GM18508 (cell line): ENCODE measurements around the gene GPR15LG.
"Not testable (repeated sequence)": the region's sequence is repeated elsewhere in the genome, so short reads cannot be mapped to it uniquely, and the experiment has no call there.

ENCODE experiments used
- ATAC-seq: cut with Tn5 transposase; IDR thresholded peaks from one replicate; pipeline ENCODE4 v1.9.1; 2021; ENCODE audit warnings: moderate number of reproducible peaks; ENCODE audit not compliant: insufficient read depth, unreplicated experiment

Gene GPR15LG

DNA sequence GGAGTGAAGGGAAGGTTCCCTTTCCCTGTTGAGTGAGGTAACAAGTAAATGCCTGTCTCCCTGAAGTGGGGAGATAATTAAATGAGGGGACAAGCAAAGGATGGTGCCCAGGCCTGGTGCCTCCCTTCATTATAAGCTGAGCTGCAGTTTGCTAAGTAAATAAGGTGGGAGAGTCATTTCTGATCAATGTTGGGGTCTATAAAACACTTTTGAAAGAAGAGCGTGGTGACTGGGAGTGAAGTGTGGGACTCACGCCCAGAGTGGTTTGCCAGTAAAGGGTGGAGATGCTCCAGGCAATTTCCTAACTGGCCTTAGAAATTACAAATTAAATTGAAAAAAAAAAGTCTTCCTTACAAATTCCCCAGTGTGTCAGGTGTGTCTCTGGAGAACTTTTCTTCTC lies 9.6 kb upstream of the GPR15LG start:
- ATAC-seq = no peak

DNA sequence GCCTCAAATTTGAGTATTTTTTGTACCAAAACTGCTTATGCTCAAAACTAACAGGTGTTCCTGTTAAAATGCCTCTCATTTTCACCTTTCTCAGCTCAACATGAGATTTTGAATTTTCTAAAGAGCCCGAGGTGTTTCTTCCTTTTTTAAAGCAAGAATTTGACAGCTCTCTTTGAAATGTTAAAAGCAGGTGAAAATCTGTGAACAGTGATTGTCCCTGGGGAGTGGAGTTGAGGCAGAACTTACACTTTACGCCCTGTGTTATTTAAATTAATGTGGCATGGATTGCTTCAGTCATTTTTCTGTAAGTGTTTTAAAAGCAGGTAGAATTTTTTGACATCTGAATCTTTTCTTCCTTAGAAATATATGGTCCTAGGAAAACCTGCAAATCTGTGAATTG lies 9.2 kb upstream of the GPR15LG start:
- no peak for ATAC-seq

DNA sequence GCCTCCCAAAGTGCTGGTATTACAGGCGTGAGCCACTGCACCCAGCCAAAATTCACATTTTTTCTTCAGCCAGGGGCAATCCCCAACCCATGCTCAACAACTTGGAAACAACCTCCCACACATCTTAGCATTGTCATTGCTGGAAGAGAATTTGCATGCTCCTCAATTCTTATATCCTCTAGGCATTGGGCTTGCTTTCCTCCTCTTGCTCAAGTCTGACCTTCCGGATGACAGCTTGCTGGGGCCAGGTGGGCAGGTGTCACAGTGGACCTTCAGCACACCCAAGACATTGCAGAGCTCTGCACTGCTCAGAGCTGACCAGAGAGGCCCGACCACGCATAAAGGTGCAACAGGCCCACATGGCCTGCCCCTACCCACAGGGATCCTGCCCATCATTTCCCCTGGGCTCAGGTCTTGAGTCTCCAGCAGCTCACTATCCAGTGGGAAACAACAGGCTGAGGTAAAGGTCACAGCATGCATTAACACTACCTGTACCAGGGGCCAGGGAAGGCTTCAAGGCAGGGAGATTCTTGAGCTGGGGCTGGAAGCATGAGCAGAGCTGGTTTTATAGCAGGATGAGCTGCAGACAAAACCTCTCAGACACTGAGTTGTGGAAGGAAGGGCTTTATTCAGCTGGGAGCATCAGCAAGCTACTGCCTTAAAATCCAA lies 6.8 kb upstream of the GPR15LG start:
- ATAC-seq = peak; percentile 34

DNA sequence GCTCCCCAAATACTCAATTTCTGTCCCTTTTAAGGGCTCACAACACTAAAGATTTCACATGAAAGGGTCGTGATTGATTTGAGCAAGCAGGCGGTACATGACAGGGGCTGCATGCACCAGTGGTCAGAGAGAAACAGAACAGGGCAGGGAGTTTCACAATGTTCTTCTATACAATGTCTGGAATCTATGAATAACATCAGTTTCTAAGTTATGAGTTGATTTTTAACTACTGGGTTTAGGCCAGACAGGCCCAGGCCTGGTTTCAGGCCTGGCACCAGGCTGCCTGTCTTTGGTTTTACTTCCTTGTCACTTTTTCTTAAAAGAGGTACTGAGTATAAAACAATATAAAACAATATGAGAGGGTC lies 6.3 kb upstream of the GPR15LG start:
- not testable (repeated sequence) for ATAC-seq

DNA sequence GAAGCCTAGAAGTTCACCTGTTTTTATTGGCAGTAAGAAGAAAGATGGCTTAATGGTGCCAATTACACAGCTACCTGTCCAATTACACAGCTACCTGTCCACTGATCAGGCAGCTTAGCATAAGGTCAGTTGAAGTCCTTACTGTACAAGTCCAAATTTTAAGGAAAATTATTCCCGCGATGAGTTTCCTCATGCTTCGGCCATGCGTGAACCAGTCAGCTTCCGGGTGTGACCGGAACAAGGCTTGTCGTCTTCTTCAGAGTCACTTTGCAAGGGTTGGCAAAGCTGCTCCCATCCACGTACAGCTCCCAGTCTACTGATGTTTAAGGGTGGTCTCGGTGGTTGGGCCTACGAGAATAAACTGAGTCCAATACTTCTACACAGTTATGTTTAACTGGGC lies 5.2 kb upstream of the GPR15LG start:
- ATAC-seq = not testable (repeated sequence)

DNA sequence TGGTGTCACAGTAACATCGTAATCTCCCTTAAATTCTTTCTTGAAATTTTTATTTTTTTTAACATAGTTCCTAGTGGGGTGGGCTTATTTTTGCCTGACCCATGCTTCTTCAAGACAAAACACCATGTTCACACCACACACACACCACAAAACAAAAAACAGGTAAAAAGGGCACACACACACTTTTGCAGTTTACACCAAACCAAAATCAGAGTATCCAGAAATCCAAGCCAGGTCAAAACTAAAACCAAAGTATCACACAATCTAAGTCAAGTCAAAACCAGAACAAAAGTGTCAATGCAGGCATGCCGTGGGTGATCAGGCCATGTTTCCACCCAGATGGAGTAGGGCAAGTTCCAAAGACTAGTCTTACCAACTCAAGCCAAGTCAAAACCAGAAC lies 2.4 kb upstream of the GPR15LG start:
- ATAC-seq = not testable (repeated sequence)

DNA sequence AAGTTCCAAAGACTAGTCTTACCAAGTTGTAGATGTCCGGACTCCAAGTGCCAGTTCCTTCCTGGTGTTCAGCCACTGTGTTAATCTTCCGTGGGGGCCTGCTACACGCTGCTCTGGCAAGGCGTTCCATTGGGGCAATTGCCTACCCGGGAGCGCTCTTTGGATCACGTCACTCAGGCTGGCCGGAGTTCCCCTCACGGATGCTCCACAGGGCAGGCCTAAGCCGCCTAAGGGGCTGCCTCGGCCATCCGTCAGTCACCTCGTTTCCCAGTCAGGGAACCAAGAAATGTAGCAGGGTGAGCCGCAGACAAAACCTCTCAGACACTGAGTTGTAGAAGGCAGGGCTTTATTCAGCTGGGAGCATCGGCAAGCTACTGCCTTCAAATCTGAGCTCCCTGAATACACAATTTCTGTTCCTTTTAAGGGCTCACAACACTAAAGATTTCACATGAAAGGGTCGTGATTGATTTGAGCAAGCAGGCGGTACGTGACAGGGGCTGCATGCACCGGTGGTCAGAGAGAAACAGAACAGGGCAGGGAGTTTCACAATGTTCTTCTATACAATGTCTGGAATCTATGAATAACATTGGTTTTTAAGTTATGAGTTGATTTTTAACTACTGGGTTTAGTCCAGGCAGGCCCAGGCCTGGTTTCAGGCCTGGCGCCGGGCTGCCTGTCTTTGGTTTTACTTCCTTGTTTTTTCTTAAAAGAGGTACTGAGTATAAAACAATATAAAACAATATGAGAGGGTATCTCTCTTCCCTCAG lies 1.7 kb upstream of the GPR15LG start:
- ATAC-seq = peak; percentile 22

DNA sequence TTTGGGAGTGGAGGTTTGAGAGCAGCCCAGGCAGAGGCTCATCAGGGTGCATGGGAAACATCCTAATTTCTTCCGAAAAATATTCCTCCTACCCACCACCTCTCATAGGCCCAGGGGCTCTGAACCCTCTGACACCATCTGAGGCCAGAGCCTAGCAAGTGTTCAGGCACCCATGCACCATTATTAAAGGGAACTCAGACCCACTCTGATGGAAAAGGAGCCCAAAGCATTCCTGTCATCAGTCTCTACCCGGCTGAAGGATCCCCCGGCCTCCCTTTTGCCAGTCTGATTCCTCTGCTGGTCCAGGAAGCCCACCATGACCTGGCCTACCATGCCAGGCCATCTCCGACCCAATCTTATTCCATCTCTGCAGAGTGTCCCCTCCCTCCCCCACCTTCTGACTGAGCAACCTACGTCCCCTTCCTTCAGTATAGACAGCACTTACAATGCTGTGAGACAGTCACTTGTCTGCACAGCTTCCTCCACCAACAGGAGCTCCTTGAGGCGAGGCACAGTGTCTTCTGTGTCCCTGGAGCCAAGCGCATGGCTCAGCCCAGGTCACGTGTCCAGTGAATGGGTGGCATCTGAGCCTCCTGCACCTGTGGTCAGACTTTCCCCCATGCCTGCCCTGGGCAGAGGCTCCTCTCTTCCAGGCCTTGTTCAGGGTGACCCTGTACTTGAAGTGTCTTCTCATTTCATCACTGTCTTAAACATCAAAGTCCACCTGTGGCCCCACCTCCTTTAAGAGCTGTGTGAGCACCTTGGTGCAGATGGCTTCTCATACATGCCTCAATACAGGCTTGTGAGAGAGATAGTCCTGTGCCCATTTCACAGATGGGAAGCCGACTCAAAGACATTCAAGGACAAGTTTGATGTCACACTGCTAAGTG lies 889 bp upstream of the GPR15LG start:
- peak; percentile 37 for ATAC-seq

DNA sequence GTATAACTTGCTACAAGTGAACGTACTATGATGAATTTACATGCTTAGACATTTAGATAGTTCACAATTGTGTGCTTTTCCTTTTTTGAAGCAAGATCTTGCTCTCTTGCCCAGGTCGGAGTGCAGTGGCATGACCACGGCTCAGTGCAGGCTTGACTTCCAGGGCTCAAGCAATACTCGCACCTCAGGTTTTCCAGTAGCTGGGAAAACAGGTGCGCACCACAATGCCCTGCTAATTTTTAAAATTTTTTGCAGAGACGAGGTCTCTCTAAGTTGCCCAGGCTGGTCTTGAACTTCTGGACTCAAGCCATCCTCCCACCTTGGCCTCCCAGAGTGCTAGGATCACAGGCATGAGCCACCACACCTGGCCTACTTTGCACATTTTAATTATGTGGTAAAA lies 1.8 kb downstream of the GPR15LG start:
- no peak for ATAC-seq

DNA sequence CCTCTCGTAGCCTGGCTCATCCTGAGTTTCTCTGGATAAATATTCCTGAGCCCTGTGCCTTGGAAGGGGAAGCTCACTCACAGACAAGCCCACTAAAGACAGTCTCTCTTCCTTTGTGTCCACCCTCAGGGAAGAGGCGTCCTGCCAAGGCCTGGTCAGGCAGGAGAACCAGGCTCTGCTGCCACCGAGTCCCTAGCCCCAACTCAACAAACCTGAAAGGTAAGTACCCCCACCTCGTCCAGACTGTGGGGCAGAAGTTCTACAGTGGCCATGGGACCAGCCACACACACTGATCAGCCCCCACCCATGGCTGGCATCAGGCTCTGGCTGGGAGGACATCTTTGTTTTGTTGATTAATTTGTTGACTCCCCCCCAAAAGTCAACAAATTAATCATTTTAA lies 2.8 kb downstream of the GPR15LG start:
- no peak for ATAC-seq

DNA sequence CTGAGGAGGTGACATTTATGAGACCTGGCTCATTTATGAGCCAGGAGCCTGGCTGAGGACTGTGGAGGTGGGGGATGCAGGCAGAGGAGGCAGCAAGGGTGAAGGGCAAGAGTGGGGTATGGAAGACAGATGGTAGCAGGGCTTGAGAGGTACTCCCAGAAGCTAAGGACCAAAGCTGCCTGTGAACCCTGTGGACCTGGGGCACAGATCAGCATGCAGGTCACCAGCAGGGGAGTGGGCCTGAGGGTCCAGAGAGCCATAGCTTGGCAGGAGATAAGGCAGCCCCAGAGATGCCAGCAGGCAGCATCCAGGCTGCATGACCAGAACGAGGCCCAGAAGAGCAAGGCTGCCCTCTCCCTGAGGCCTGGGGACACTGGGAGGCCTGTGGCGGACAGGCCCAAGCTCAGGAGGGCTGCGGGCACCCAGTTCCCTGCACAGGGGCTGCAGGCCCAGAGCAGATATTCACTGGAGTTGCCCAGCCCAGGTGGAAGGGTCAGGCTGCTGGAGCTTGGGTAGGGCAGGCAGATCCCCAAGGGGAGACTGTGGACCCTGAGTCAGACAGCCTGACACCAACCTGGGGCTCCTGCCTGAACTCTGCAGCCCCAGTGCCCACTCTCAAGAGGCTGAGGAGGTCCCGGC lies 3.4 kb downstream of the GPR15LG start:
- ATAC-seq = no peak

DNA sequence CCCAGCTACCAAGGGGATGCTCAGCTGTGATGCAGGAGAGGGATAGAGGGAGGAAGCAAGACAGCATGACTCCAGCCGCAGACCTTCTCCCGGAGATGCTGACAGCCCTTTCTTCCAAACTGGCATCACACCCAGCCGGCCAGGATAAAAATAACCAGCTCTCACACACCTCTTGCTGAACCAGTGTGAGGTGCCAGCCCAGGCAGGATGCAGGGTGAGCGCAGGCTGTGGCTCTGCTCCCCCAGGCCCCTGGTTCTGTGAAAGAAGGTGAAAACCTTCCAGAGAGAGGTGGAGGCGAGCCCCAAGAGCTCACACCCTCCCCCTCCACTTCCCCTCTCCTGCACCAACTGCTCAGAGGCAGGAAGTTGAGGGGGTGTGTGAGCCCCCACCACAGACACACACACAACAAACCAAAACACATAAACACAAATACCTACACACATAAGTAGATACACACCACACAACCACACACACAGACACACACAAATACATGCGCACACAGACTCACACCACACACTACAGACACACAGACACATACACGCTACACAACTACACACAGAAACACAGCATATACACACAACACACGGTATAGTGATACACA lies 4.0 kb downstream of the GPR15LG start:
- no peak for ATAC-seq

DNA sequence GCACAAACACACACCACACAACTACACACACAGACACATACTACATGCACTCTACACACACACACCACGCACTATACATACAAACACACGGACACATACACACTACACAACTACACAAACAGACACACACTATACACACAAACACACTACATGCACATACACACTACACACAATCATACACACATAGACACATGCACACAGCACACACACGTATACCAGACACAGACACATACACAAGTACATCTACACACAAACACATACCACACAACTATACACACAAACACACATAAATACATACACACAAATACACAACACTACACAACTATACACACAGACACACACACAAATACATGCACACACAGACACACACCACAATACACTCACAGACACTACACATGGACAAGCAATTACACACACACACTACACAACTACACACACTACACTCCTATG lies 4.6 kb downstream of the GPR15LG start:
- ATAC-seq = no peak

DNA sequence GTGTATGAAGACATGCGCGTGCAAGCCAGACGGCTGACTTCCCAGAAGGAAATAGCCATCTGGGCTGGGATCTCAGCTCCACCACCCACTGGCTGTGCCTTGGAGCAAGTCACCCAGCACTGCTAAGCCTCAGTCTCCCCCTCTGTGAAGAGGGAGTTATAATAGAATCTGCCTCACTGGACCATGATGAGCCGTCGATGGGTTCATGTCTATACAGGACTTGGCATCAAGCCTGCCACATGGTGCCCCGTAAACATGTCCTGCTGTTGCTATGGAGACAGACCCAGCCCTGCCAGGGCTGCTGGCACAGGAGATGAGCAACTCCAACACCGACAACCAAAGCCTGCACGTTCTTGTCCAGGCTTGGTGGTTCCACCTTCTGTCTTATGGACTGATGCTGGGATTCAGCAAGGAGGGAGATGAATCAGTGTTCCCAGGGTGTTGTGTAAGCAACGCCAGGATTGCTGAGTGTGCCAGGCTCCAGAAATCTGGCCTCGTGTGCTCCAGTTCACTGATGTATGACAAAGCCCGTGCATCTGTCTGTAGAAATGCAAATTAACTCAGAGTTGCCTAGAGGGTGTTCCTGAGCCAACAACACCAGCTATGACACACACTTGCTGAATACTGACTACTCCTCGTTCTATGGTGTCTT lies 5.6 kb downstream of the GPR15LG start:
- ATAC-seq = peak; percentile 88

DNA sequence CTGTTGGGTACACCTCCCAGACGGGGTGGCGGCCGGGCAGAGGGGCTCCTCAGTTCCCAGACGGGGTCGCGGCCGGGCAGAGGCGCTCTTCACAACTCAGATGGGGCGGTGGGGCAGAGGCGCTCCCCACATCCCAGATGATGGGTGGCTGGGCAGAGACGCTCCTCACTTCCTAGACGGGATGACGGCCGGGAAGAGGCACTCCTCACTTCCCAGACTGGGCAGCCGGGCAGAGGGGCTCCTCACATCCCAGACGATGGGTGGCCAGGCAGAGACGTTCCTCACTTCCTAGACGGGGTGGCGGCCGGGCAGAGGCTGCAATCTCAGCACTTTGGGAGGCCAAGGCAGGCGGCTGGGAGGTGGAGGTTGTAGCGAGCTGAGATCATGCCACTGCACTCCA lies 6.8 kb downstream of the GPR15LG start:
- ATAC-seq = not testable (repeated sequence)

DNA sequence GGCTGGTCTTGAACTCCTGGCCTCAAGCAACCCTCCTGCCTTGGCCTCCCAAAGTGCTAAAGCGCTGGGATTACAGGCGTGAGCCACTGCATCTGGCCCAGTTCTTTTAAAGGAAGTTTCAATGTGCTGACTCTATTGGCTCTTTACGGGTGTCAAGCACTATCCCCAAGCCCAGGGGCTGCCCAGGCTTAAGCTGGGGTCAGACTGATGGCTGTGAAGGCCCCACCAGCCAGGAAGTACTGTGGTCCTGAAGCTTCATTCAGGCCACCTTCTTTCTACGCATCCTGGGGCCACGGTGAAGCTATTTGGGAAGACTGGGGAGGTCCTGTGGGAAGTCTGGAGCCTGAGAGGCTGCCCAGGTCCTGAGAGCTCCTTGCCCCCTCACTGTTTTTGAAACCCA lies 8.0 kb downstream of the GPR15LG start:
- ATAC-seq = no peak

DNA sequence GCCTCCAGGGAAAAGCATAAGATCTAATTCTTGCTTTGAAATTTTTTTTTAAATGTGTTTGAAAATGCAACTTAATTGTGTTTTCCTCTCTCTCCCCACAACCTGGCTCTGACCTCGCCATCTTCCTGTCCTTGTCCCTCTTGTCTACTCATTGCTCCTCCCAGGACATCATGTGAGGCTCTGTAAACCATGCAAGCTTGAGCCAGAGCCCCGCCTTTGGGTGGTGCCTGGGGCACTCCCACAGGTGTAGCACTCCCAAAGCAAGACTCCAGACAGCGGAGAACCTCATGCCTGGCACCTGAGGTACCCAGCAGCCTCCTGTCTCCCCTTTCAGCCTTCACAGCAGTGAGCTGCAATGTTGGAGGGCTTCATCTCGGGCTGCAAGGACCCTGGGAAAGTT lies 10.9 kb downstream of the GPR15LG start:
- ATAC-seq = no peak

DNA sequence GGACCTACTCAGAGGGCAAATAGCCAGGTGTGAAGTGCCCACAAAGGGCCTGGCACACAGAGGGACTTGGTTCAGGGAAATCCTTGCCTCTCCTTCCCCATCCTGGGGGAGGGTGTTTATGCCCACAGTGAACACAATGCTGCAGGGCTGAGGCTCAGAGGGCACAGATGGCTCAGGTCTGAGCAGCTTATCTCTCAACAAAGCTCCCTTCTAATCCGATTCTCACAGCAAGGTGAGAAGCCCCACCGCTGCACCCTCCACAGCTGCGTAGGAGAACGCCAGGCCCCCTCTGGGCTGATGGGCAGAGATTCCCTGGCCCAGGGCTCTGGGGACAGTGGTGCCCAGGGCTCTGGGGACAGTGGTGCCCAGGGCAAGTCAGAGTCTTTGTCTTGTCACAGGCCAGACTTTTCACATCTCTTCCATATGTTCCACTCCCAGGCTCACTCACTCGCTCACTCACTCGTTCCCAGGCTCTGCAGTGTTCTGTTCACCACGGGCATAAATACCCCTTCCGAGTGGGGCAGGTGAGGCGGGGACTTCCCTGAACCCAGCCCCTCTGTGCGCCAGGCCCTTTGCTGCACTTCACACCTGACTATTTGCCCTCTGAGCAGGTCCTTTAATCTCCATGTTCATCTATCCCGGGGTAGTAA lies 12.1 kb downstream of the GPR15LG start:
- no peak for ATAC-seq

DNA sequence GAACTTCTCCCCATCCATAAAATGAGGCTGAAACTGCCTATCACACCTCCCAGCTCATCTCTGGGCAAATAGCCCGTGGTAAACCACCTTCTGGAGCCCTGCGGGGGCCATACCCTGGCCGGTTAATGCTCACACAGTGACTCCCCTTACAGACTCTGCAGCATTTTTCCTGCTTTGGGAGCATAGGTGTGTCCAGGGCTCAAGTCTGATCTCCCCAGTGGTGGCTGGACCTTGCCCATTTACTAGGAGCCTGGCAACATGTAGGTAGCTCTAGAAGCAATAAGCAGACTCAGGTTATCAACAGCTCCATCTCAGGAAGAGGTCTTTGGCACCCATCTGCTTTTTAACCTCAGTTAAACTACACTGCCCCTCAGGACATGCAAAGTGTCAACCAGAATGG lies 15.2 kb downstream of the GPR15LG start:
- no peak for ATAC-seq
